ENCODE results near the gene SORCS2.

GRCh38 chr4:7625071-7625470, 432.7 kb downstream of the SORCS2 start:
- TF ChIP-seq CTCF (IDR thresholded peaks at IDR 0.05; ENCODE audit: insufficient read depth, low read depth, low read length) (no peak), EZH2 (IDR thresholded peaks at IDR 0.05; ENCODE audit: insufficient read depth, low read length) (no peak)

All from astrocyte (in vitro differentiated cells and primary cell).